Hematopoietic multipotent progenitor cell treated with erythropoietin and hydrocortisone succinate and interleukin-3 and kit ligand, for 17 days (in vitro differentiated cells): ENCODE measurements around the gene PTPN6.
A peak's percentile ranks its signal among the peaks of the same experiment; 100 is the strongest.

Experiments used
- DNase-seq: peaks from one replicate; pipeline ENCODE4 v3.0.0-alpha.2; 2015; ENCODE audit warnings: low spot score

PTPN6 gene

GRCh38 chr12:6923003-6923732 is 28.0 kb upstream of the PTPN6 start:
- no peak for DNase-seq

GRCh38 chr12:6923851-6924250 is 27.3 kb upstream of the PTPN6 start:
- no peak for DNase-seq

GRCh38 chr12:6925239-6925539 is 26.0 kb upstream of the PTPN6 start:
- DNase-seq: no peak

GRCh38 chr12:6925540-6926279 is 25.4 kb upstream of the PTPN6 start:
- no peak for DNase-seq

- no peak for DNase-seq
These were observed 23.7 kb upstream of the PTPN6 start, which contains the start of gene ATN1 for GRCh38 chr12:6927379-6928021. Gene ATN1, plus strand, starts transcription at chr12:6927959. Its CDS starts 6,043 bp downstream, at chr12:6934002.

- no peak for DNase-seq
These were observed 23.0 kb upstream of the PTPN6 start for GRCh38 chr12:6928022-6928702.

- DNase-seq: no peak
These were observed 22.3 kb upstream of the PTPN6 start for GRCh38 chr12:6928703-6929407.

GRCh38 chr12:6929466-6930452 is 21.4 kb upstream of the PTPN6 start:
- no peak for DNase-seq

GRCh38 chr12:6932766-6933165 is 18.4 kb upstream of the PTPN6 start:
- no peak for DNase-seq

GRCh38 chr12:6934110-6934509 is 17.0 kb upstream of the PTPN6 start:
- no peak for DNase-seq

- DNase-seq: no peak
These were observed 15.6 kb upstream of the PTPN6 start for GRCh38 chr12:6935371-6936193.

- no peak for DNase-seq
These were observed 14.9 kb upstream of the PTPN6 start for GRCh38 chr12:6936194-6936635.

GRCh38 chr12:6936636-6937480 is 14.3 kb upstream of the PTPN6 start:
- no peak for DNase-seq

GRCh38 chr12:6937481-6938352 is 13.4 kb upstream of the PTPN6 start:
- DNase-seq: peak; percentile 95

- DNase-seq: no peak
These were observed 12.6 kb upstream of the PTPN6 start for GRCh38 chr12:6938353-6939190.

GRCh38 chr12:6939191-6939540 is 12.0 kb upstream of the PTPN6 start:
- DNase-seq: no peak

- no peak for DNase-seq
These were observed 9.9 kb upstream of the PTPN6 start for GRCh38 chr12:6941267-6941666.
